ENCODE results near the gene NSMCE3.

DNA sequence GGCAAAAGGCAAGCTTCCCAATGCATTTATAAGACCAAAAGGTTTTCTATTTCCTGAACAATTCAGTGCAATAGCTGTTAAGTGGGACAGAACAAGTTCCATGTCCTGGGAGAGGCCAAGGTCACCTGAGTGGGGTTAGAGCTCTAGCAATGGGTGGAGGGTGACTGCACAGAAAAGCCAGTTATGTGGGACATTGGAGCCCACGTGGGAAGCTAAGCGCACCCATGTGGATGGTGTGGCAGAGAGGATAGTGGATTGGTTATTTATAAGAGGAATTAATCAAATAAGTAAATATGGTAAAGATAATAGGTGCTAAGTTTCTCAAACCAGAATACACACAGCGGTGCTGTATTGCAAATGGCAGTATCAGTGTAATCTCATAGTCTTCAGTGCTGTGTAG, 6.3 kb downstream of the NSMCE3 start:
- TF ChIP-seq, protein P1, sequence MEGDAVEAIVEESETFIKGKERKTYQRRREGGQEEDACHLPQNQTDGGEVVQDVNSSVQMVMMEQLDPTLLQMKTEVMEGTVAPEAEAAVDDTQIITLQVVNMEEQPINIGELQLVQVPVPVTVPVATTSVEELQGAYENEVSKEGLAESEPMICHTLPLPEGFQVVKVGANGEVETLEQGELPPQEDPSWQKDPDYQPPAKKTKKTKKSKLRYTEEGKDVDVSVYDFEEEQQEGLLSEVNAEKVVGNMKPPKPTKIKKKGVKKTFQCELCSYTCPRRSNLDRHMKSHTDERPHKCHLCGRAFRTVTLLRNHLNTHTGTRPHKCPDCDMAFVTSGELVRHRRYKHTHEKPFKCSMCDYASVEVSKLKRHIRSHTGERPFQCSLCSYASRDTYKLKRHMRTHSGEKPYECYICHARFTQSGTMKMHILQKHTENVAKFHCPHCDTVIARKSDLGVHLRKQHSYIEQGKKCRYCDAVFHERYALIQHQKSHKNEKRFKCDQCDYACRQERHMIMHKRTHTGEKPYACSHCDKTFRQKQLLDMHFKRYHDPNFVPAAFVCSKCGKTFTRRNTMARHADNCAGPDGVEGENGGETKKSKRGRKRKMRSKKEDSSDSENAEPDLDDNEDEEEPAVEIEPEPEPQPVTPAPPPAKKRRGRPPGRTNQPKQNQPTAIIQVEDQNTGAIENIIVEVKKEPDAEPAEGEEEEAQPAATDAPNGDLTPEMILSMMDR (IDR thresholded peaks at IDR 0.05) = no peak
- TF ChIP-seq EZH2 (IDR thresholded peaks at IDR 0.05) = no peak
- no peak for TF ChIP-seq EZH2phosphoT487 (IDR thresholded peaks at IDR 0.05)

All from neural progenitor cell (in vitro differentiated cells).